Psoas muscle (tissue), 8 donors: Measurements from ENCODE around the gene DNAAF3. TPM values are rescaled to one million over a fixed set of nuclear protein-coding genes. Genes with fewer than 3 reads are reported as not detected.

Source experiments
- ATAC-seq, 4 donors: fragments of 200-7000 bp; cut with Tn5 transposase; one replicate each; pipeline ENCODE4 v1.9.1; 2020; ENCODE audit warnings: moderate library complexity in 3 of 4, mild to moderate bottlenecking in 2 of 4
- DNase-seq, 2 donors: peaks; one replicate each; pipeline ENCODE4 v3.0.0-alpha.2; 2020
- H3K27ac ChIP-seq: fragments of 200-600 bp; one replicate; pipeline ENCODE4 v1.8.0; 2022
- H3K27me3 ChIP-seq, 3 donors: fragments of 200-600 bp in 1 of 3; one replicate each; pipeline versions ENCODE4 v1.6.1 to v1.8.0; 2013 to 2022; ENCODE audit warnings: low read length in 2 of 3, mild to moderate bottlenecking in 2 of 3, moderate library complexity in 1 of 3; ENCODE audit not compliant: insufficient read depth in 3 of 3
- H3K36me3 ChIP-seq, 2 donors: fragments of 200-600 bp in 1 of 2; one replicate each; pipeline versions ENCODE4 v1.6.1 to v1.8.0; 2013 to 2022; ENCODE audit warnings: low read depth in 1 of 2, mild to moderate bottlenecking in 1 of 2, moderate library complexity in 1 of 2; ENCODE audit not compliant: insufficient read depth in 1 of 2
- H3K4me1 ChIP-seq: fragments of 200-600 bp; one replicate; pipeline ENCODE4 v1.8.0; 2022
- H3K4me3 ChIP-seq: fragments of 200-600 bp; one replicate; pipeline ENCODE4 v1.8.0; 2022; ENCODE audit warnings: mild to moderate bottlenecking
- H3K9me3 ChIP-seq: fragments of 200-600 bp; one replicate; pipeline ENCODE4 v1.8.0; 2022
- CTCF ChIP-seq: fragments of 200-600 bp; IDR thresholded peaks from one replicate; pipeline ENCODE4 v1.8.0; 2022; ENCODE audit warnings: antibody characterized with exemption
- WGBS, 3 donors: extraction: QIAGEN DNeasy Blood & Tissue Kit; methylation state at CpG; one replicate each; pipeline versions ENCODE4 v1.1.6 to v1.1.7; 2013; 5-methylcytosine and 5-hydroxymethylcytosine counted together
- intact Hi-C, 2 donors: fragments of 100-400 bp; cut with DNase I; formaldehyde crosslinking; loops; one replicate each; pipeline versions ENCODE4 v1.11.0 to v1.14.2; 2022
- polyA plus RNA-seq, 3 donors: library from polyadenylated mRNA; stranded (reverse); fragments of 200-250 nt; gene quantifications; one replicate each; pipeline ENCODE4 v1.2.3, GENCODE V29; 2013
- total RNA-seq, 4 donors: library from RNA; stranded (reverse); fragmentation: NEBNext Ultra II Directional in 2 of 4; extraction: Animal tissue kit (Norgen Biotek cat#: 25700) in 2 of 4; gene quantifications; one replicate each; pipeline versions ENCODE4 v1.2.1 to v1.2.4, GENCODE V29; 2021 to 2023
- donor health status: healthy with polysubstance abuse.
- donor health status: DM: no; HTN: no; CAD: no; lungs with moderate emphysema.
- donor health status: Bipolar disorder and iron deficiency.
- donor health status: healthy.
- donor health status: DM: yes; HTN: yes; CAD: no.
- donor health status: DM: no; HTN: no; CAD: no.
- donor health status: DM: no; HTN: no; CAD: no.
- donor health status: DM: yes; HTN: yes; CAD: no.

The DNAAF3 gene
- total and polyA plus RNA-seq, 7 donors = 0.06 to 0.47 (median 0.34) TPM; not detected in 4

DNA sequence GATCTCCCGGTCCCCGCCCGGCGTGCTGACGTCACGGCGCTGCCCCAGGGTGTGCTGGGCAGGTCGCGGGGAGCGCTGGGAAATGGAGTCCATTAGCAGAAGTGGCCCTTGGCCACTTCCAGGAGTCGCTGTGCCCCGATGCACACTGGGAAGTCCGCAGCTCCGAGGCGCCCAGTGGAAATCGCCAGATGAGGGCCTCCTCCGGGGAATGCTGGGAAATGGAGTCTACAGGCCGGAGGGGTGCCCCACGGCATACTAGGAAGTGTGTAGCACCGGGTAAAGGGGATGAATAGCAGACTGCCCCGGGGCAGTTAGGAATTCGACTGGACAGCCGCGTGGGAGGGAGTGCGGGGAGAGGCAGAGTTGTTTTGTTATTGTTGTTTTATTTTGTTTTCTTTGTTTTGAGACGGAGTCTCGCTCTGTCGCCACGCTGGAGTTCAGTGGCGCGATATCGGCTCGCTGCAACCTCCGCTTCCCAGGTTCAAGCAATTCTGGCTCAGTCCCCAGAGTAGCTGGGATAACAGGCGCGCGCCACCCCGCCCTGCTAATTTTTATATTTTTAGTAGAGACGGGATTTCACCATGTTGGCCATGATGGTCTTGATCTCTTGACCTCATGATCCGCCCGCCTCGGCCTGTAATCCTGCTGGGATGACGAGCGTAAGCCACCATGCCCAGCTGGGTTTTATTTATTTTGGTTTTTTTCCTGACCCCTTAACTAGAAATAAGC is 48.6 kb downstream of the DNAAF3 start:
- H3K36me3 ChIP-seq = no peaks in the 10 kb centered on the region
- peak; percentile 84 to 92 (median 89) for ATAC-seq
- no peaks in the 10 kb centered on the region for H3K9me3 ChIP-seq
- intact Hi-C loops = no loop called here
- peak; percentile 99 for DNase-seq
- H3K27me3 ChIP-seq = no peaks in the 10 kb centered on the region
- peak overlapping the region; percentile 89 for H3K4me3 ChIP-seq
- TF ChIP-seq CTCF = no peak
- 0 to 1% (median 0%) methylated on average over 37 to 44 of the region's 44 CpGs for WGBS, 3 donors
- peak overlapping the region; percentile 83 for H3K27ac ChIP-seq
- peaks cover 14% of the 10 kb centered on the region for H3K4me1 ChIP-seq

GRCh38 chr19:55116859-55117662 is 49.4 kb downstream of the DNAAF3 start, which contains the start of gene PPP1R12C:
TSS of gene PPP1R12C (minus strand) at chr19:55117637. CDS start at chr19:55117543, 94 bp downstream.
- DNase-seq (peak; percentile 52 to 68), ATAC-seq (peak in 2 of 4 donors; percentile 0)
- peaks cover 0 to 3% of the 10 kb centered on the region in 2 donors for H3K36me3 ChIP-seq
- peak within 1 kb of the TSS; percentile 89 for H3K4me3 ChIP-seq
- H3K9me3 ChIP-seq = no peaks in the 10 kb centered on the region
- H3K27ac ChIP-seq = peak within 1 kb of the TSS; percentile 83
- WGBS, 3 donors = 1% methylated on average over 27 to 97 of the region's 97 CpGs
- TF ChIP-seq CTCF = no peak
- no peaks in the 10 kb centered on the region for H3K27me3 ChIP-seq
- intact Hi-C loops = no loop called here
- H3K4me1 ChIP-seq = peaks cover 15% of the 10 kb centered on the region

GRCh38 chr19:55116232-55116858 is 50.1 kb downstream of the DNAAF3 start:
- peaks cover 0 to 3% of the 10 kb centered on the region in 2 donors for H3K36me3 ChIP-seq
- peak; percentile 65 to 80 for DNase-seq
- 2 to 4% (median 4%) methylated on average over 25 of the region's 25 CpGs for WGBS, 3 donors
- H3K9me3 ChIP-seq = no peaks in the 10 kb centered on the region
- intact Hi-C loops = no loop called here
- TF ChIP-seq CTCF = no peak
- peak overlapping the region; percentile 89 for H3K4me3 ChIP-seq
- H3K27ac ChIP-seq = peak overlapping the region; percentile 83
- ATAC-seq = peak in 1 of 4 donors; percentile 7
- H3K27me3 ChIP-seq = no peaks in the 10 kb centered on the region
- H3K4me1 ChIP-seq = peaks cover 15% of the 10 kb centered on the region

DNA sequence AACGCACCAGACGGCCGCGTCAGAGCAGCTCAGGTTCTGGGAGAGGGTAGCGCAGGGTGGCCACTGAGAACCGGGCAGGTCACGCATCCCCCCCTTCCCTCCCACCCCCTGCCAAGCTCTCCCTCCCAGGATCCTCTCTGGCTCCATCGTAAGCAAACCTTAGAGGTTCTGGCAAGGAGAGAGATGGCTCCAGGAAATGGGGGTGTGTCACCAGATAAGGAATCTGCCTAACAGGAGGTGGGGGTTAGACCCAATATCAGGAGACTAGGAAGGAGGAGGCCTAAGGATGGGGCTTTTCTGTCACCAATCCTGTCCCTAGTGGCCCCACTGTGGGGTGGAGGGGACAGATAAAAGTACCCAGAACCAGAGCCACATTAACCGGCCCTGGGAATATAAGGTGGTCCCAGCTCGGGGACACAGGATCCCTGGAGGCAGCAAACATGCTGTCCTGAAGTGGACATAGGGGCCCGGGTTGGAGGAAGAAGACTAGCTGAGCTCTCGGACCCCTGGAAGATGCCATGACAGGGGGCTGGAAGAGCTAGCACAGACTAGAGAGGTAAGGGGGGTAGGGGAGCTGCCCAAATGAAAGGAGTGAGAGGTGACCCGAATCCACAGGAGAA is 50.9 kb downstream of the DNAAF3 start:
- intact Hi-C loops = no loop called here
- peak overlapping the region; percentile 89 for H3K4me3 ChIP-seq
- DNase-seq = peak in 1 of 2 donors; percentile 34
- peaks cover 15% of the 10 kb centered on the region for H3K4me1 ChIP-seq
- peak overlapping the region; percentile 83 for H3K27ac ChIP-seq
- no peak for ATAC-seq
- no peaks in the 10 kb centered on the region for H3K9me3 ChIP-seq
- no peaks in the 10 kb centered on the region for H3K27me3 ChIP-seq
- H3K36me3 ChIP-seq = peaks cover 0 to 3% of the 10 kb centered on the region in 2 donors
- WGBS, 3 donors = 51 to 53% (median 53%) methylated on average over 13 of the region's 13 CpGs
- no peak for TF ChIP-seq CTCF
